Measurements from ENCODE around the gene TOX4.

Gene TOX4

DNA sequence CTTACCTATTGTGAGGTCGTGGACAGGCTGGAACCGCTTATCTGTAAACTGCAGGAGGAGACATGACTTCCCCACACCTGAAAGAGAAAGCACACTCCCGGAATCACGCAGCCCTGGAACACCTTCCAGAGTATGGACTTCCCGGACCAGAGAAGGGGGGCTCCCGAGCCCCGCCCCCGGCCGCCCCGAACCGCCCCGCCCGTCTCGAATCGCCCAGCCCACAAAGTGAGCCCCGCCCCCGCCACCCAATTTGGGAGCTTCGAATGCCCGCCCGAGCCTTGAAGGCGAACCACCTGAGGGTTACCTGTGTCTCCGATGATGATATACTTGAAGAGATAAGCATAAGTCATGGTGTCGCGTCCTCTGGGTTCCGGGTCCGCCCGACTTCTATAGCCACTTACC is 471 bp upstream of the TOX4 start:
- no peak for DNase-seq (ENCODE audit: low read depth)
- TF ChIP-seq, protein P1, sequence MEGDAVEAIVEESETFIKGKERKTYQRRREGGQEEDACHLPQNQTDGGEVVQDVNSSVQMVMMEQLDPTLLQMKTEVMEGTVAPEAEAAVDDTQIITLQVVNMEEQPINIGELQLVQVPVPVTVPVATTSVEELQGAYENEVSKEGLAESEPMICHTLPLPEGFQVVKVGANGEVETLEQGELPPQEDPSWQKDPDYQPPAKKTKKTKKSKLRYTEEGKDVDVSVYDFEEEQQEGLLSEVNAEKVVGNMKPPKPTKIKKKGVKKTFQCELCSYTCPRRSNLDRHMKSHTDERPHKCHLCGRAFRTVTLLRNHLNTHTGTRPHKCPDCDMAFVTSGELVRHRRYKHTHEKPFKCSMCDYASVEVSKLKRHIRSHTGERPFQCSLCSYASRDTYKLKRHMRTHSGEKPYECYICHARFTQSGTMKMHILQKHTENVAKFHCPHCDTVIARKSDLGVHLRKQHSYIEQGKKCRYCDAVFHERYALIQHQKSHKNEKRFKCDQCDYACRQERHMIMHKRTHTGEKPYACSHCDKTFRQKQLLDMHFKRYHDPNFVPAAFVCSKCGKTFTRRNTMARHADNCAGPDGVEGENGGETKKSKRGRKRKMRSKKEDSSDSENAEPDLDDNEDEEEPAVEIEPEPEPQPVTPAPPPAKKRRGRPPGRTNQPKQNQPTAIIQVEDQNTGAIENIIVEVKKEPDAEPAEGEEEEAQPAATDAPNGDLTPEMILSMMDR (IDR thresholded peaks at IDR 0.05; ENCODE audit: insufficient read depth, low read depth, low read length, missing control alignments), result no peak
- H3K4me3 ChIP-seq (ENCODE audit: low read depth, low read length), result peak overlapping the region; percentile 80

DNA sequence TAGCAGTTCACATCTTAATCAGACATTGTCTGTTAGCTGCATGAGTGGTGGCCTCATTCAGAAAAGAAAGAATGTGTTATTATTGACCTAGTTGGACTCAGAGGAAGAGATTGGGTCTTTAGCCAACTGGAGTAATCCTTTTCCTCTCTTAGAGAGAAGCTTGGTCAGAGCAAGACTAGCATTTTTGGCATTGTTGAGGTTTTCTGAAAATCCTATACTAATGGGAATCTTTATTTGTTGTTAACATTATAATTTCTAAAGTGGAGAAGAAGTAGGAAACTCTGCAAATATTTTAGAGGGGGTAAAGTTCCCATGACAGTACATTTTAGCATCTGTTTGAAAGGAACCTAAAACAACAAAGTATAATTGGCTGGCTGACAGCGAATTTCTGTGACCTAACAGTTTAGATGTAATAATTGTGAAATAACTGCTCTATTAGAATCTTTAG is 9.7 kb downstream of the TOX4 start:
- TF ChIP-seq, protein P1 (IDR thresholded peaks at IDR 0.05; ENCODE audit: insufficient read depth, low read depth, low read length, missing control alignments), result no peak
- no peak overlapping the region for H3K4me3 ChIP-seq (ENCODE audit: low read depth, low read length)
- DNase-seq (ENCODE audit: low read depth), result no peak

DNA sequence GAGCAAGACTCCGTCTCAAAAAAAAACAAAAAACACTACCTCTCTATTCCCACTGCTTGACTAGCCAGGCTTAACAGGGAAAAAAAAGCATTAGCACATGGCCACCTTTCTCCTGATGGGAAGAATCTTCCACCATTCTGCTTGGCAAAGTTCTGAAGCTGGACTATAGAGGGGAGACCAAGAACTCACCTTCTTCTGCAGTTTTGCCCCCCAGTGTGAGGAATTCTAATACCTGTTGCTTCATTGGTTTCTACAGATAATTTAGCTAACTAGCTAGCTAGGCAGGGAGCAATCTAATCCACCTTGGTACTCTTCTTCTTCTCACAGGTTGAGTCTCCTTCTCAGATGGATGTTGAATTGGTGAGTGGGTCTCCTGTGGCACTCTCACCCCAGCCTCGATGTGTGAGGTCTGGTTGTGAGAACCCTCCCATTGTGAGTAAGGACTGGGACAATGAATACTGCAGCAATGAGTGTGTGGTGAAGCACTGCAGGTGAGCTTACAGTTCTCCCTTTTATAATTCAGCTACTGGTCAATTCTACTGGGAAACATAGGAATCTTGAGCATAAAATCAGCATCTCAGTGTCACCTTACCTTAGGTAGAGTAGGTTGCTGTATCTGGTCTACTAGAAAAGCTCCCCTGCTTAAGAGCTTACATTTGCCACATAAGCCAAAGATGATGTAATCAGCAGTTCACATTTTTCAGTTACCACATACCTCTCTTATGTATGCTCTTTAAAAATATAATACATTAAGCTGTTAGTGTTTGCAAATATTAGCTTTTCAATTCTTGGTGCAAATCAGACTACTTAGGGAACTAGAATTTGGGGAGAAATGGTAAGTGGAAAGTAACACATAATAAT is 18.1 kb downstream of the TOX4 start:
- TF ChIP-seq, protein P1 (IDR thresholded peaks at IDR 0.05; ENCODE audit: insufficient read depth, low read depth, low read length, missing control alignments), result no peak
- no peak for DNase-seq (ENCODE audit: low read depth)
- no peak overlapping the region for H3K4me3 ChIP-seq (ENCODE audit: low read depth, low read length)

DNA sequence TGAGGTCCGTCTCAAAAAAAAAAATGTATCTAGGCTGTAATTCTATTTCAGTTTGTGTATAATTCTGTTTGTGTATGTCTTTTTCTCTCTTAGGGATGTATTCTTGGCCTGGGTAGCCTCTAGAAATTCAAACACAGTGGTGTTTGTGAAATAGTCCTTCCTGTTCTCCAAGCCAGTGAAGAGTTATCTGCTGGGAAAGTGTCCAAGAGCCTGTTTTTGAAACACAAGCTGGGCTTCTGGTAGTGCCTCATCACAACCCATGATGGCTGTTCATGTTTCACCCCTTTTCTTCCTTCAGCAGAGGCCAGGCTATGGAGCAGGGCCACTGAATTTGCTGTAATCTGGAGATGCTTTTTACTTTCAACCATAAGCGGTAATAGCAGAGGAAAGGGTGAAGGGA is 19.5 kb downstream of the TOX4 start:
- H3K4me3 ChIP-seq (ENCODE audit: low read depth, low read length), result no peak overlapping the region
- TF ChIP-seq, protein P1 (IDR thresholded peaks at IDR 0.05; ENCODE audit: insufficient read depth, low read depth, low read length, missing control alignments), result no peak
- no peak for DNase-seq (ENCODE audit: low read depth)

DNA sequence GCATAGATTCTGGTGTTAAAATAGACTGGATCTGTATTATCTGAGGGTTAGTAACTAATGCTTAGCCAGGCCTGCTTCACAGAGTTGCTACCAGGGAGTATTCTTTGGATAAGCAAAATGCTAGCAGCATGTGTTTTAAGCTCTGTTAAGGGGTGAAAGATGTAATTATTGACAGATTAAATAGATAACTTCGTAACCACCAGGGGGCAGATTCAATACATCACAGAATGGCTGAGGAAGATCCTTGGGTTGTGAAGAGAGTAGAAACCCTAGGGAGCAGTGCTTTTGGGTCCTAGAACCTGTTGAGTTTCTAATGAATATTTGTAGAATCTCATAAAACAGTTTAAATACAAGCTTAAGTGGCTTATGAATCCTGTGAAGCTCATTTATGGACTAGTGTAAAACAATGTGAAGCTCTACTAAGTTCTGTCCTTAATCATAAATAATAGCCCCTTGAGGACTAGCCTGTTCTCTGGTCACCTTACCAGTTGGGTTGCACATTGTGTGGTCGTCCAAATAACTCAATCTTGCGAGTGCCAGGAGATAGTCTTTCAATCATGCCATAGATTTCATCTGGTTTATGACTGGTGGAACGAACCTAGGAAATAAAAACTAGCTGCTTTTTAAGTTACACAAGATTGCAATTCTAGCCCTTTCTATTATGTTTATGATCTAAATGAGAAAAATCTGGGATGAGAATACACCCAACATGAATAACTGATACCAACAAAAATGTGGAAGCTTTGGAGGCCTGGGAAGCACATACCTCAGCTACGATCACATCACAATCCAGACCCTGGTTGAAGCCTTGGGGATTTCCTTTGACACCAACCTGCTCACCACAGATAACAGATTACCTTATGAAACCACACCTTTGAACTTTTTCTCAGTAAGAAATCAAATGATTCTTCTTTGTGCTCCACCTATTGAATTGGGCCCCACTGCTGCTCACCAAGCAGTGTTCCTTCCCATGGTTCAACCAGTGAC is 21.8 kb downstream of the TOX4 start:
- TF ChIP-seq, protein P1 (IDR thresholded peaks at IDR 0.05; ENCODE audit: insufficient read depth, low read depth, low read length, missing control alignments), result peak; percentile 41
- no peak overlapping the region for H3K4me3 ChIP-seq (ENCODE audit: low read depth, low read length)
- DNase-seq (ENCODE audit: low read depth), result peak; percentile 57

DNA sequence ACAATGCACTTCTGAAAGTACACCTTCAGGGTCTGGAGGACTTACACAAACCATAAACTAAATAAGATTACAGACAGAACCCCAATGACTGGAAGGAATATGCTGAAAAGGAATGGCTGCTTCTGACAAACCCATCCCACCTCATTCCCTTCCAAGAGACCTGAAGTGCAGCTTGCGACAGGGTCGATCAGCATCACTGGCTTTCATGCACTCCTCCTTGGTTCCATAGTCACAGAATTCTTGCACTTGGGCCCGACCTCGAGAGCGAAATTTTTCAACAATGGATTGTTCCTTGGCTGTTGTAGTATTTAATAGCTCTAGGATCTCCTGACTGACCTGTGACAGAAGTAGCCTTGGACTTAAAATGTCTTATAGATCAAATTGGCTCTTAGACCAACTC is 24.6 kb downstream of the TOX4 start:
- DNase-seq (ENCODE audit: low read depth), result no peak
- TF ChIP-seq, protein P1 (IDR thresholded peaks at IDR 0.05; ENCODE audit: insufficient read depth, low read depth, low read length, missing control alignments), result no peak
- no peak overlapping the region for H3K4me3 ChIP-seq (ENCODE audit: low read depth, low read length)

Measured in GM12865 (cell line).